ENCODE measurements around the gene ACAP3.
A peak's percentile ranks its signal among the peaks of the same experiment; 100 is the strongest.
"Not testable (repeated sequence)": the region's sequence is repeated elsewhere in the genome, so short reads cannot be mapped to it uniquely, and the experiment has no call there.

ACAP3 gene

GRCh38 chr1:1329304-1330210 is 21.8 kb upstream of the ACAP3 start:
- DNase-seq = no peak

- no peak for DNase-seq
Measured at GRCh38 chr1:1328254-1328653, 20.5 kb upstream of the ACAP3 start.

- no peak for DNase-seq
Measured at GRCh38 chr1:1327291-1327690, 19.6 kb upstream of the ACAP3 start.

GRCh38 chr1:1326075-1326605 is 18.4 kb upstream of the ACAP3 start:
- DNase-seq = no peak

- DNase-seq = no peak
Measured at GRCh38 chr1:1325288-1326074, 17.8 kb upstream of the ACAP3 start.

- peak; percentile 96 for DNase-seq
Measured at GRCh38 chr1:1324524-1325287, 17.0 kb upstream of the ACAP3 start, which contains the start of the genes CPTP and INTS11. Gene CPTP (plus strand): TSS chr1:1324802. CDS start chr1:1326911, 2,109 bp downstream. Gene INTS11 (minus strand): TSS chr1:1324660. CDS start chr1:1324608, 52 bp downstream.

GRCh38 chr1:1324084-1324523 is 16.4 kb upstream of the ACAP3 start:
- DNase-seq = no peak

- no peak for DNase-seq
Measured at GRCh38 chr1:1322952-1323351, 15.2 kb upstream of the ACAP3 start.

- no peak for DNase-seq
Measured at GRCh38 chr1:1322418-1322817, 14.7 kb upstream of the ACAP3 start.

- no peak for DNase-seq
Measured at GRCh38 chr1:1321477-1321876, 13.7 kb upstream of the ACAP3 start.

- DNase-seq = no peak
Measured at GRCh38 chr1:1320666-1321448, 13.1 kb upstream of the ACAP3 start.

- no peak for DNase-seq
Measured at GRCh38 chr1:1319646-1319941, 11.9 kb upstream of the ACAP3 start.

GRCh38 chr1:1318777-1319645 is 11.3 kb upstream of the ACAP3 start:
- no peak for DNase-seq

- no peak for DNase-seq
Measured at GRCh38 chr1:1318131-1318652, 10.5 kb upstream of the ACAP3 start.

- DNase-seq = no peak
Measured at GRCh38 chr1:1317420-1317819, 9.7 kb upstream of the ACAP3 start.

- not testable (repeated sequence) for DNase-seq
Measured at GRCh38 chr1:1316199-1316598, 8.5 kb upstream of the ACAP3 start.

- no peak for DNase-seq
Measured at GRCh38 chr1:1315435-1315954, 7.8 kb upstream of the ACAP3 start.

- no peak for DNase-seq
Measured at GRCh38 chr1:1314678-1315335, 7.1 kb upstream of the ACAP3 start.

- DNase-seq = no peak
Measured at GRCh38 chr1:1314237-1314586, 6.5 kb upstream of the ACAP3 start.
